Loucy (cell line): ENCODE measurements around the gene CLVS2.

Experiments
- H2AFZ ChIP-seq: fragments of 200-600 bp; sonication (generic); 2 replicates; pipeline ENCODE4 v1.6.0; 2016; ENCODE audit warnings: antibody characterized with exemption, mild to moderate bottlenecking, low read length, moderate library complexity
- H3F3A ChIP-seq: fragments of 200-600 bp; 2 replicates; pipeline ENCODE4 v1.6.0; 2016; ENCODE audit warnings: antibody characterized with exemption, low read depth, mild to moderate bottlenecking
- H3K27me3 ChIP-seq: fragments of 200-600 bp; sonication (generic); 2 replicates; pipeline ENCODE4 v1.6.1; 2014; ENCODE audit warnings: low read length, mild to moderate bottlenecking; ENCODE audit not compliant: insufficient read depth, poor library complexity, severe bottlenecking
- H3K36me3 ChIP-seq: fragments of 200-600 bp; sonication (generic); 2 replicates; pipeline ENCODE4 v1.6.1; 2016; ENCODE audit warnings: low read length; ENCODE audit not compliant: insufficient read depth
- H3K4me1 ChIP-seq: fragments of 200-600 bp; sonication (generic); 2 replicates; pipeline ENCODE4 v1.5.1; 2014; ENCODE audit warnings: low read length, mild to moderate bottlenecking; ENCODE audit not compliant: insufficient read depth, poor library complexity, severe bottlenecking
- H3K4me2 ChIP-seq: fragments of 200-600 bp; sonication (generic); 2 replicates; pipeline ENCODE4 v1.6.0; 2014; ENCODE audit warnings: antibody characterized with exemption, low read length, low read depth, mild to moderate bottlenecking; ENCODE audit not compliant: poor library complexity, severe bottlenecking
- H3K4me3 ChIP-seq: fragments of 200-600 bp; sonication (generic); 2 replicates; pipeline ENCODE4 v1.5.1; 2014; ENCODE audit warnings: low read length, mild to moderate bottlenecking, mixed read lengths; ENCODE audit not compliant: poor library complexity, severe bottlenecking
- H3K79me2 ChIP-seq: fragments of 200-600 bp; sonication (generic); 2 replicates; pipeline ENCODE4 v1.6.1; 2014; ENCODE audit warnings: low read length; ENCODE audit not compliant: insufficient read depth
- H3K9ac ChIP-seq: fragments of 200-600 bp; sonication (generic); 2 replicates; pipeline ENCODE4 v1.6.0; 2014; ENCODE audit warnings: mild to moderate bottlenecking, low read depth, low read length, moderate library complexity; ENCODE audit not compliant: poor library complexity, severe bottlenecking
- H3K9me2 ChIP-seq: fragments of 200-600 bp; sonication (generic); replicated peaks from 2 replicates; pipeline ENCODE4 v1.6.1; 2016; ENCODE audit warnings: low read depth, low read length, mixed read lengths
- H3K9me3 ChIP-seq: fragments of 200-600 bp; sonication (generic); 2 replicates; pipeline ENCODE4 v1.6.1; 2014; ENCODE audit warnings: mild to moderate bottlenecking, antibody characterized with exemption, low read length, low read depth; ENCODE audit not compliant: insufficient read depth
- H4K20me1 ChIP-seq: fragments of 200-600 bp; sonication (generic); 2 replicates; pipeline ENCODE4 v1.6.0; 2014; ENCODE audit warnings: antibody characterized with exemption, low read length, mild to moderate bottlenecking; ENCODE audit not compliant: insufficient read depth, poor library complexity, severe bottlenecking
- CTCF ChIP-seq: fragments of 200-600 bp; sonication (generic); conservative IDR thresholded peaks from 2 replicates; pipeline ENCODE4 v1.5.1; 2014; ENCODE audit warnings: mild to moderate bottlenecking, antibody characterized with exemption, low read length
- EZH2phosphoT487 ChIP-seq: fragments of 200-600 bp; IDR thresholded peaks from 2 replicates; pipeline ENCODE4 v1.6.1; 2018; ENCODE audit warnings: antibody characterized with exemption, mild to moderate bottlenecking, moderate library complexity, borderline replicate concordance

Gene CLVS2

GRCh38 chr6:123036648-123037047, 40.6 kb downstream of the CLVS2 start:
- no peak overlapping the region for H3K4me2 ChIP-seq
- no peak overlapping the region for H3K4me3 ChIP-seq
- H3K27me3 ChIP-seq = no peaks in the 10 kb centered on the region
- H3K9me3 ChIP-seq = no peaks in the 10 kb centered on the region
- TF ChIP-seq CTCF (no peak), EZH2phosphoT487 (no peak)
- H2AFZ ChIP-seq = no peak overlapping the region
- H3F3A ChIP-seq = no peaks in the 10 kb centered on the region
- H3K4me1 ChIP-seq = no peaks in the 10 kb centered on the region
- H3K9me2 ChIP-seq = no peaks in the 10 kb centered on the region
- no peak overlapping the region for H3K9ac ChIP-seq
- no peaks in the 10 kb centered on the region for H4K20me1 ChIP-seq
- no peaks in the 10 kb centered on the region for H3K36me3 ChIP-seq
- H3K79me2 ChIP-seq = no peaks in the 10 kb centered on the region

- Histone ChIP-seq H3K9me2 (no peaks in the 10 kb centered on the region), H3K9me3 (no peaks in the 10 kb centered on the region), H3F3A (no peaks in the 10 kb centered on the region), H3K27me3 (no peaks in the 10 kb centered on the region), H2AFZ (no peak overlapping the region), H3K79me2 (no peaks in the 10 kb centered on the region), H3K4me3 (no peak overlapping the region), H3K9ac (no peak overlapping the region), H3K4me2 (no peak overlapping the region), H3K36me3 (no peaks in the 10 kb centered on the region), H3K4me1 (no peaks in the 10 kb centered on the region), H4K20me1 (no peaks in the 10 kb centered on the region)
- no peak for TF ChIP-seq CTCF
- TF ChIP-seq EZH2phosphoT487 = no peak
These were observed 43.4 kb downstream of the CLVS2 start for GRCh38 chr6:123039431-123039830.

GRCh38 chr6:123042401-123042800, 46.4 kb downstream of the CLVS2 start:
- Histone ChIP-seq H3K9me2 (no peaks in the 10 kb centered on the region), H3K9ac (no peak overlapping the region), H3K4me3 (no peak overlapping the region), H4K20me1 (no peaks in the 10 kb centered on the region), H2AFZ (no peak overlapping the region), H3K9me3 (no peaks in the 10 kb centered on the region), H3K79me2 (no peaks in the 10 kb centered on the region), H3F3A (no peaks in the 10 kb centered on the region), H3K27me3 (no peaks in the 10 kb centered on the region), H3K4me1 (no peaks in the 10 kb centered on the region), H3K36me3 (no peaks in the 10 kb centered on the region), H3K4me2 (no peak overlapping the region)
- TF ChIP-seq EZH2phosphoT487 (no peak), CTCF (no peak)
